ENCODE results near the gene RND2. TPM values are rescaled to one million over a fixed set of nuclear protein-coding genes. Genes with fewer than 3 reads are reported as not detected.

The RND2 gene
- total RNA-seq, 1 experiment from 2014 or later, result 0.59 TPM

GRCh38 chr17:43014649-43015542 lies 10.1 kb upstream of the RND2 start:
- no peaks in the 10 kb centered on the region for H3K9me3 ChIP-seq (ENCODE audit: control insufficient read depth, insufficient read depth, low read depth, low read length)
- TSS peak; percentile 80 for BruUV-seq (replicated peaks)
- no peaks in the 10 kb centered on the region for H3K36me3 ChIP-seq (ENCODE audit: control insufficient read depth, insufficient read depth, low read length)
- CTCF ChIA-PET, result no interaction called here
- intact Hi-C loops (cut with micrococcal nuclease; ENCODE audit: unreplicated experiment), result no loop called here
- no peaks in the 10 kb centered on the region for H3K27me3 ChIP-seq (ENCODE audit: control insufficient read depth, insufficient read depth, low read length)
- H3K4me1 ChIP-seq (ENCODE audit: control insufficient read depth, insufficient read depth, low read length), result peaks cover 17% of the 10 kb centered on the region
- TF ChIP-seq SIN3A (IDR thresholded peaks at IDR 0.05; ENCODE audit: borderline replicate concordance, insufficient read depth, low read depth, low read length) (no peak), CTCF (IDR thresholded peaks at IDR 0.05) (no peak), POLR2AphosphoS5 (IDR thresholded peaks at IDR 0.05; ENCODE audit: low read depth, low read length) (0 out of 2 replicates have a peak, but pooled peaks have one; percentile 22)
- TF ChIP-seq, protein P1, sequence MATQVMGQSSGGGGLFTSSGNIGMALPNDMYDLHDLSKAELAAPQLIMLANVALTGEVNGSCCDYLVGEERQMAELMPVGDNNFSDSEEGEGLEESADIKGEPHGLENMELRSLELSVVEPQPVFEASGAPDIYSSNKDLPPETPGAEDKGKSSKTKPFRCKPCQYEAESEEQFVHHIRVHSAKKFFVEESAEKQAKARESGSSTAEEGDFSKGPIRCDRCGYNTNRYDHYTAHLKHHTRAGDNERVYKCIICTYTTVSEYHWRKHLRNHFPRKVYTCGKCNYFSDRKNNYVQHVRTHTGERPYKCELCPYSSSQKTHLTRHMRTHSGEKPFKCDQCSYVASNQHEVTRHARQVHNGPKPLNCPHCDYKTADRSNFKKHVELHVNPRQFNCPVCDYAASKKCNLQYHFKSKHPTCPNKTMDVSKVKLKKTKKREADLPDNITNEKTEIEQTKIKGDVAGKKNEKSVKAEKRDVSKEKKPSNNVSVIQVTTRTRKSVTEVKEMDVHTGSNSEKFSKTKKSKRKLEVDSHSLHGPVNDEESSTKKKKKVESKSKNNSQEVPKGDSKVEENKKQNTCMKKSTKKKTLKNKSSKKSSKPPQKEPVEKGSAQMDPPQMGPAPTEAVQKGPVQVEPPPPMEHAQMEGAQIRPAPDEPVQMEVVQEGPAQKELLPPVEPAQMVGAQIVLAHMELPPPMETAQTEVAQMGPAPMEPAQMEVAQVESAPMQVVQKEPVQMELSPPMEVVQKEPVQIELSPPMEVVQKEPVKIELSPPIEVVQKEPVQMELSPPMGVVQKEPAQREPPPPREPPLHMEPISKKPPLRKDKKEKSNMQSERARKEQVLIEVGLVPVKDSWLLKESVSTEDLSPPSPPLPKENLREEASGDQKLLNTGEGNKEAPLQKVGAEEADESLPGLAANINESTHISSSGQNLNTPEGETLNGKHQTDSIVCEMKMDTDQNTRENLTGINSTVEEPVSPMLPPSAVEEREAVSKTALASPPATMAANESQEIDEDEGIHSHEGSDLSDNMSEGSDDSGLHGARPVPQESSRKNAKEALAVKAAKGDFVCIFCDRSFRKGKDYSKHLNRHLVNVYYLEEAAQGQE (IDR thresholded peaks at IDR 0.05; ENCODE audit: insufficient read depth in 1 of 2, low read depth in 2 of 2, low read length in 1 of 2), result no peak
- no peak for DNase-seq (ENCODE audit: low read depth, low spot score)
- H3K27ac ChIP-seq (ENCODE audit: low read length), result no peak overlapping the region
- in situ Hi-C loops (cut with HindIII; ENCODE audit: low pct_unique_long_range_greater_than_20kb, low sequenced_read_pairs), result no loop called here
- no peak overlapping the region for H3K4me3 ChIP-seq (ENCODE audit: low read depth in 2 of 2, low read length in 2 of 2)
- POLR2A ChIA-PET, result no interaction called here
- no peak; the same call in 1 of the 2 replicates for ATAC-seq

DNA sequence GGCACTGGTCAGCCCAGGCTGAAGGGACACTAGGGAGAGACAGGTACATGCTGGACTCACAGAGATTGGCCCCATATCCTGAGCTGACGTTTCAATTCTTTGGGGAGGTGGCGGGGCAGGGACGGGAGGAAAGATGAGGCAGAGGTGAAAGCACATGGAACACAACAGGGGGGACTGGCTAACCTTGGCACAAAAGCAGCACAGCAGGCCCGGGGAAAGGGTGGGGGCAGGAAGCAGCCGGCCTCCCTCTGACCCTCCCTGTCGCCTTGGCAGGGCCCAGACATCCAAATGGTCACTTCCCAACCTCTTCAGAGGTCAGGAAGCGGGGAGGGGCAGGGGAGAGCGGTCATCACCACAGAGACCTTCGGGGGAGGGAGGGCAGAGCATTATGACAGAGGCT lies 9.5 kb upstream of the RND2 start:
- in situ Hi-C loops (cut with HindIII; ENCODE audit: low pct_unique_long_range_greater_than_20kb, low sequenced_read_pairs) (no loop called here), intact Hi-C loops (cut with micrococcal nuclease; ENCODE audit: unreplicated experiment) (no loop called here)
- ChIA-PET CTCF (no interaction called here), POLR2A (no interaction called here)
- H3K27me3 ChIP-seq (ENCODE audit: control insufficient read depth, insufficient read depth, low read length), result no peaks in the 10 kb centered on the region
- H3K4me3 ChIP-seq (ENCODE audit: low read depth in 2 of 2, low read length in 2 of 2), result no peak overlapping the region
- H3K4me1 ChIP-seq (ENCODE audit: control insufficient read depth, insufficient read depth, low read length), result peaks cover 20% of the 10 kb centered on the region
- H3K27ac ChIP-seq (ENCODE audit: low read length), result no peak overlapping the region
- no peaks in the 10 kb centered on the region for H3K36me3 ChIP-seq (ENCODE audit: control insufficient read depth, insufficient read depth, low read length)
- BruUV-seq (replicated peaks), result no TSS peak
- DNase-seq (ENCODE audit: low read depth, low spot score) (no peak), ATAC-seq (no peak)
- no peak for TF ChIP-seq POLR2AphosphoS5 (IDR thresholded peaks at IDR 0.05; ENCODE audit: low read depth, low read length)
- TF ChIP-seq, protein P1 (IDR thresholded peaks at IDR 0.05; ENCODE audit: insufficient read depth in 1 of 2, low read depth in 2 of 2, low read length in 1 of 2), result no peak
- no peak for TF ChIP-seq CTCF (IDR thresholded peaks at IDR 0.05)
- TF ChIP-seq SIN3A (IDR thresholded peaks at IDR 0.05; ENCODE audit: borderline replicate concordance, insufficient read depth, low read depth, low read length), result no peak
- TF ChIP-seq TCF7L2 (IDR thresholded peaks at IDR 0.05; ENCODE audit: low read depth, low read length), result no peak
- H3K9me3 ChIP-seq (ENCODE audit: control insufficient read depth, insufficient read depth, low read depth, low read length), result no peaks in the 10 kb centered on the region
